Measurements from ENCODE around the gene CIAPIN1. TPM values are rescaled to one million over a fixed set of nuclear protein-coding genes. Genes with fewer than 3 reads are reported as not detected.

Gene CIAPIN1
- total RNA-seq, 4 donors from 2014 or later, result 30.5 to 42.9 (median 33.5) TPM

DNA sequence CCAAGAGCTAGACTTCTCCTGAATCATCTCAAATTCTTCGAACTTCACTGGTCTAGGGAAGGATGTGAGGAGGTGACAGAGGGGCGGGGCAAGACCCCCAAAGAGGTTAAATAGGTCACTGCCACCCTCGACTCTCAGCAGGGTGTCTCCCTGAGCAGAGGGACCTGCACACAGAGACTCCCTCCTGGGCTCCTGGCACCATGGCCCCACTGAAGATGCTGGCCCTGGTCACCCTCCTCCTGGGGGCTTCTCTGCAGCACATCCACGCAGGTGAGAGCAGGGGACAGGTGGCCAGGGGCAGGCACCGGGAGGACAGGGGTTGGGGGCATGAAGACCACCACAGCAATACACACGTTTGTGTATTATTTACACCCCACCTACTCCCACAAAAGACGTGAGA, 33.5 kb downstream of the CIAPIN1 start:
- DNase-seq, result no peak

DNA sequence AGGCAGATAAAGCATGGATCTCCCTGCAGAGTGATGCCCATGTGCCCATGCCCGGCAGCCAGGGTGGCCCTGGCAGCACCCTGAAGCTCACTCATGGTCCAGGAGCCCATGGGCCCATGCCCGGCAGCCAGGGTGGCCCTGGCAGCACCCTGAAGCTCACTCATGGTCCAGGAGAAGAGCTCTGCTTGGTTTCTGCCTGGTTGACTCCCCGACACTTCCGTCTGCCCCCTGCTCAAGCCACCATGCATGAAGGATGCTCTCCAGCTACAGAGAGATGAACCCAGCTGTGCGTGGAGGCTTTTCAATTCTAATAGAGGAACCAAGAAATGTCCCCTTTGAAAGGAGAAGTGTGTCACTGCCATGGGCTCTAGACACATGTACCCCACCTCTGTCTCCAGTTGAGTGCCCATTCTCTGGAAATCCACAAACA, 33.9 kb downstream of the CIAPIN1 start:
- Histone ChIP-seq H3K36me3 (no peaks in the 10 kb centered on the region), H3K27ac (no peak overlapping the region), H3K27me3 (no peaks in the 10 kb centered on the region), H3K4me1 (peaks cover 12 to 54% (median 36%) of the 10 kb centered on the region in 3 donors), H3K9me3 (no peaks in the 10 kb centered on the region), H3K4me3 (no peak overlapping the region)
- no peak for DNase-seq
- WGBS, 2 donors, result 73 to 86% methylated on average over 1 to 2 of the region's 5 CpGs
- intact Hi-C loops (cut with DNase I), result no loop called here
- no peak for TF ChIP-seq POLR2A (IDR thresholded peaks at IDR 0.05)
- TF ChIP-seq, protein P1, sequence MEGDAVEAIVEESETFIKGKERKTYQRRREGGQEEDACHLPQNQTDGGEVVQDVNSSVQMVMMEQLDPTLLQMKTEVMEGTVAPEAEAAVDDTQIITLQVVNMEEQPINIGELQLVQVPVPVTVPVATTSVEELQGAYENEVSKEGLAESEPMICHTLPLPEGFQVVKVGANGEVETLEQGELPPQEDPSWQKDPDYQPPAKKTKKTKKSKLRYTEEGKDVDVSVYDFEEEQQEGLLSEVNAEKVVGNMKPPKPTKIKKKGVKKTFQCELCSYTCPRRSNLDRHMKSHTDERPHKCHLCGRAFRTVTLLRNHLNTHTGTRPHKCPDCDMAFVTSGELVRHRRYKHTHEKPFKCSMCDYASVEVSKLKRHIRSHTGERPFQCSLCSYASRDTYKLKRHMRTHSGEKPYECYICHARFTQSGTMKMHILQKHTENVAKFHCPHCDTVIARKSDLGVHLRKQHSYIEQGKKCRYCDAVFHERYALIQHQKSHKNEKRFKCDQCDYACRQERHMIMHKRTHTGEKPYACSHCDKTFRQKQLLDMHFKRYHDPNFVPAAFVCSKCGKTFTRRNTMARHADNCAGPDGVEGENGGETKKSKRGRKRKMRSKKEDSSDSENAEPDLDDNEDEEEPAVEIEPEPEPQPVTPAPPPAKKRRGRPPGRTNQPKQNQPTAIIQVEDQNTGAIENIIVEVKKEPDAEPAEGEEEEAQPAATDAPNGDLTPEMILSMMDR (IDR thresholded peaks at IDR 0.05), result no peak

More for the DNA sequence above, 33.5 kb downstream of the CIAPIN1 start:
- H3K27me3 ChIP-seq, result no peaks in the 10 kb centered on the region
- peaks cover 16 to 58% (median 39%) of the 10 kb centered on the region in 3 donors for H3K4me1 ChIP-seq
- no peak overlapping the region for H3K4me3 ChIP-seq
- H3K27ac ChIP-seq, result no peak overlapping the region
- intact Hi-C loops (cut with DNase I), result no loop called here
- TF ChIP-seq, protein P1 (IDR thresholded peaks at IDR 0.05), result no peak
- no peaks in the 10 kb centered on the region for H3K9me3 ChIP-seq
- 57 to 83% methylated on average over 1 to 6 of the region's 7 CpGs for WGBS, 2 donors
- H3K36me3 ChIP-seq, result no peaks in the 10 kb centered on the region

DNA sequence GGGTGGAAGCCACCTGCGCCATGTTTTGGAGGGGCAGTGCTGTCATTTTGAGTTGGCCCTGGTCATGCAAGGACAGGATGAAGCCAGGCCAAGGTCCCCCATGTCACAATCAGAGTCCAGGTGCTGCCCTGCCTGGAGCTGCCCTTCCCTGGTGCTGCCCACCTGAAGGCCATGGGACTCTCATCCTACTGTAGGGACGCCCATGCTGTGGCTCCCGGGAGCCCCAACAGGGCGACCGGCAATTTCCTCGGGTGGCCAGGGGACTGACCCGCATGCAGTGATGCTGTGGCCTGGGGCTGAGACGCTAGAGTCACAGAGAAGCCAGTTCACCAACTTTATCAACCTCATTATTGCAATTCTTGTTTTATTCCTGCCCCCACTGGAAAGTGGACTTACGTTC, 34.6 kb downstream of the CIAPIN1 start:
- peaks cover 12 to 47% (median 31%) of the 10 kb centered on the region in 3 donors for H3K4me1 ChIP-seq
- intact Hi-C loops (cut with DNase I), result no loop called here
- WGBS, 2 donors, result 86 to 93% methylated on average over 7 of the region's 9 CpGs

DNA sequence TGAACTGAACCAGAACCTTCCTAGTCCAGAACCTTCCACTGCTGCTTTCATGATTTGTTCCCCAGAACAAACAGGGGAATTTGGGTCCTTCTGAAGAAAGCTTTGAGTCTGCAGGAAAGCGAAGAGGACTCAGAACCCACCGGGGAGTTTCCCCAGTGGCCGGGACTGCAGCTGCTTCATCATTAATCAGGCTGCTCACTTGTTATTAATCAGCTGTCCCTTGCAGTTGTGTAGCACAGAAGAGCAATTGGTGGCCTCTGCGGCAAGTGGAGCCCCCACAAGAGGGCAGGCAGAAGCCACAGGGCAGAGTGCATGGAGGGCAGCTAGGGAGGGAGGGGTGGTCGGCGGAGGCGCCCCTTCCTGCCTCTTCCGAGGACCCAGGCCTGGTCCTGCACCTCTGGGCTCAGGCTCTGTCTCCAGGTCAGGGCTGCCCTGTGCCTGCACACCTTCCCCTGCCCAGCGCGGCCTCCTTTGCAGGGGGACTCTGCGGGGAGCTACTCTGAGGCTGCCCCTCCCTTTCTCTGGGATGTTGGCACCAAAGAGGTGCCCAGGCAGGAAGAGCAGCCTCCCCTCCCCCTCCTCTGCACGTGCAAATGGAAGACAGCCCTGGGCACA, 35.7 kb downstream of the CIAPIN1 start:
- DNase-seq, result no peak
- H3K27ac ChIP-seq, result no peak overlapping the region
- H3K27me3 ChIP-seq, result no peaks in the 10 kb centered on the region
- H3K4me3 ChIP-seq, result no peak overlapping the region
- H3K36me3 ChIP-seq, result no peaks in the 10 kb centered on the region
- no peaks in the 10 kb centered on the region for H3K9me3 ChIP-seq
- no peak for TF ChIP-seq POLR2A (IDR thresholded peaks at IDR 0.05)
- TF ChIP-seq, protein P1 (IDR thresholded peaks at IDR 0.05), result no peak
- intact Hi-C loops (cut with DNase I), result no loop called here
- WGBS, 2 donors, result 61% methylated on average over 3 of the region's 12 CpGs; no CpG with 5 or more reads in 1 of the 2 donors
- peaks cover 2 to 42% (median 19%) of the 10 kb centered on the region in 3 donors for H3K4me1 ChIP-seq

More for the DNA sequence above, 34.6 kb downstream of the CIAPIN1 start:
- no peak for DNase-seq
- TF ChIP-seq, protein P1 (IDR thresholded peaks at IDR 0.05), result no peak
- TF ChIP-seq POLR2A (IDR thresholded peaks at IDR 0.05), result no peak
- no peak overlapping the region for H3K4me3 ChIP-seq
- no peaks in the 10 kb centered on the region for H3K27me3 ChIP-seq
- H3K27ac ChIP-seq, result no peak overlapping the region
- H3K9me3 ChIP-seq, result no peaks in the 10 kb centered on the region
- H3K36me3 ChIP-seq, result no peaks in the 10 kb centered on the region

DNA sequence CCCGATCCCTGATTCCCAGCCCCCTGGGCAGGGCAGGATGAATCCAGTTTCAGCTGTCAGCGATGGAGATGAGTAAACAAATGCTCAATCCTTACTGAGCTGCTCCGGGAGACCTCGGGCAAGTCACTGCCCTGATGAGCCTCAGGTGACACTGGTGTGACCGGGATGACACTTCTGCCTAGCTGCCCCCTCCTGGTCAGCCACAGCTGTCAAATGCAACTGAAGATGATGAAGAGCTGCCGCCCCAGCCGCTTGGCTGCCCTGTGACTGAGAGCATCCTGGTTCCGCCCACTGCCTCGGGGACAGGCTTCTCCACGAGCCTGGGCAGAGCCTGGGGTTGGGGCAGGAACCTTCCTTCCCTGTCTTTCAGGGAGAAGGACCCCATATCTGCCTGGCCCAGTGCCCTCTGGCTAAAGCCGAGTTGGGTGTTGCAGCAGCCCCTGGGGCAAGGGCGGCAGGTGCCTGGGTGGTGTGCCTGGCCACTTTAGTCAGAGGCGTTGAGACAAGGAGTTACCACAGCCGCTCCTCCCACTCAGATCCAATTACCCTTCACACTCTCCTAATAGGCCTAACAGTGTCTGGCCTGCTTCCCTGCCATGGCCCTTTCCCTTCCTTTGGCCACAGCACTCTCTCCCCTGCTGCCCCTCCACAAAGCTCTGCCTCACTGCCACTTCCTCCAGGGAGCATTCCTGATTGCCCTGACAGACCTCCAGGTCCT, 37.2 kb downstream of the CIAPIN1 start:
- Histone ChIP-seq H3K27ac (peak overlapping the region in 2 of 4 donors; percentile 39 to 48), H3K27me3 (no peaks in the 10 kb centered on the region), H3K4me3 (no peak overlapping the region), H3K36me3 (no peaks in the 10 kb centered on the region), H3K4me1 (peaks cover 0 to 45% (median 17%) of the 10 kb centered on the region in 3 donors), H3K9me3 (no peaks in the 10 kb centered on the region)
- WGBS, 2 donors, result 53 to 66% methylated on average over 4 to 8 of the region's 14 CpGs
- TF ChIP-seq POLR2A (IDR thresholded peaks at IDR 0.05), result no peak
- TF ChIP-seq, protein P1 (IDR thresholded peaks at IDR 0.05), result peak in 1 of 6 experiments; percentile 26
- intact Hi-C loops (cut with DNase I), result no loop called here
- no peak for DNase-seq

Data from esophagus squamous epithelium (tissue), 5 donors.